ENCODE data around the gene NRDC.

- TF ChIP-seq CTCF (conservative IDR thresholded peaks at IDR 0.05; ENCODE audit: low read length) (no peak), EZH2phosphoT487 (IDR thresholded peaks at IDR 0.05; ENCODE audit: borderline replicate concordance) (no peak)
Measured at GRCh38 chr1:51920130-51920529, 41.6 kb upstream of the NRDC start.
